HUDEP-2 (cell line): Measurements from ENCODE around the gene DAB1.

Source experiments
- DNase-seq, 76 experiments: peaks; one replicate each; lab custom pipeline; 2025; ENCODE audit not compliant: unreplicated experiment in 76 of 76; lab: John Stamatoyannopoulos, UW

Gene DAB1

GRCh38 chr1:57281324-57281723, 142.5 kb downstream of the DAB1 start:
- no peak for DNase-seq

GRCh38 chr1:57279909-57280666, 143.8 kb downstream of the DAB1 start:
- DNase-seq, result no peak

- no peak for DNase-seq
Measured at GRCh38 chr1:57278558-57278957, 145.3 kb downstream of the DAB1 start.

- DNase-seq, result no peak
Measured at GRCh38 chr1:57277681-57278080, 146.2 kb downstream of the DAB1 start.

GRCh38 chr1:57276918-57277317, 146.9 kb downstream of the DAB1 start:
- DNase-seq, result no peak

GRCh38 chr1:57272601-57273000, 151.3 kb downstream of the DAB1 start:
- DNase-seq, result no peak

- DNase-seq, result no peak
Measured at GRCh38 chr1:57272150-57272549, 151.7 kb downstream of the DAB1 start.

GRCh38 chr1:57270927-57271698, 152.7 kb downstream of the DAB1 start:
- no peak for DNase-seq

GRCh38 chr1:57269630-57270225, 154.1 kb downstream of the DAB1 start:
- no peak for DNase-seq

- DNase-seq, result no peak
Measured at GRCh38 chr1:57265104-57265503, 158.8 kb downstream of the DAB1 start.

- no peak for DNase-seq
Measured at GRCh38 chr1:57262472-57262871, 161.4 kb downstream of the DAB1 start.

- no peak for DNase-seq
Measured at GRCh38 chr1:57258557-57259325, 165.1 kb downstream of the DAB1 start.

- no peak for DNase-seq
Measured at GRCh38 chr1:57255945-57256344, 167.9 kb downstream of the DAB1 start.

GRCh38 chr1:57254022-57254421, 169.8 kb downstream of the DAB1 start:
- DNase-seq, result no peak

GRCh38 chr1:57252597-57253294, 171.1 kb downstream of the DAB1 start:
- no peak for DNase-seq

GRCh38 chr1:57250021-57250420, 173.8 kb downstream of the DAB1 start:
- no peak for DNase-seq

GRCh38 chr1:57249511-57249910, 174.3 kb downstream of the DAB1 start:
- no peak for DNase-seq

- no peak for DNase-seq
Measured at GRCh38 chr1:57248830-57249229, 175.0 kb downstream of the DAB1 start.

- DNase-seq, result no peak
Measured at GRCh38 chr1:57238233-57238781, 185.6 kb downstream of the DAB1 start.
